OCI-LY3 (cell line): ENCODE measurements around the gene CELF4.

ENCODE experiments used
- EZH2phosphoT487 ChIP-seq: fragments of 200-600 bp; shearing (Covaris generic); IDR thresholded peaks from 2 replicates; pipeline ENCODE4 v1.6.1; 2018; ENCODE audit warnings: antibody characterized with exemption, mixed run types, low read depth
- TF ChIP-seq, protein P1 (sequence below): fragments of 200-600, 300-600 bp; sonication (generic); IDR thresholded peaks from 2 replicates; pipeline ENCODE4 v1.5.1; 2014; ENCODE audit warnings: antibody characterized with exemption, low read length, low read depth

DNA sequence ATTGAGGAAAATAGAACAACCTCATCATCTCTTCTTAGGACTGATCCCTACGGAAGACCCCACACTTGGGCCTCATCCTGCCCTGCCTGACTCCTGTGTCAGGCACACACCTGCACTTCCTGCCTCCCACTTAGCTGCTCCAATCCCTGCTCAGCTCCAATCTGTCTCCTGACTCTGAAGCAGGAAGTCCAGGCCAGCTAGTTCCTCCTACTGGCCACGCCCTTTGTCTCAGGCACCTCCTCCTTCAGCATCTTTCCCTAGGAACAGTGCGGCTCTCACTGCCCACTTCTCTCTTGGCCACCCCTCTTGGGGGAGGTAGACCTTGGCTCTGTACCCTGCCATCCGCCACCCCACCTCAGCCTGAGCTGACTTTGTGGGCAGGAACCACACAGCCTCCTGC lies 135.8 kb downstream of the CELF4 start:
- TF ChIP-seq, protein P1, sequence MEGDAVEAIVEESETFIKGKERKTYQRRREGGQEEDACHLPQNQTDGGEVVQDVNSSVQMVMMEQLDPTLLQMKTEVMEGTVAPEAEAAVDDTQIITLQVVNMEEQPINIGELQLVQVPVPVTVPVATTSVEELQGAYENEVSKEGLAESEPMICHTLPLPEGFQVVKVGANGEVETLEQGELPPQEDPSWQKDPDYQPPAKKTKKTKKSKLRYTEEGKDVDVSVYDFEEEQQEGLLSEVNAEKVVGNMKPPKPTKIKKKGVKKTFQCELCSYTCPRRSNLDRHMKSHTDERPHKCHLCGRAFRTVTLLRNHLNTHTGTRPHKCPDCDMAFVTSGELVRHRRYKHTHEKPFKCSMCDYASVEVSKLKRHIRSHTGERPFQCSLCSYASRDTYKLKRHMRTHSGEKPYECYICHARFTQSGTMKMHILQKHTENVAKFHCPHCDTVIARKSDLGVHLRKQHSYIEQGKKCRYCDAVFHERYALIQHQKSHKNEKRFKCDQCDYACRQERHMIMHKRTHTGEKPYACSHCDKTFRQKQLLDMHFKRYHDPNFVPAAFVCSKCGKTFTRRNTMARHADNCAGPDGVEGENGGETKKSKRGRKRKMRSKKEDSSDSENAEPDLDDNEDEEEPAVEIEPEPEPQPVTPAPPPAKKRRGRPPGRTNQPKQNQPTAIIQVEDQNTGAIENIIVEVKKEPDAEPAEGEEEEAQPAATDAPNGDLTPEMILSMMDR = no peak
- TF ChIP-seq EZH2phosphoT487 = no peak
